K562 (cell line): ENCODE measurements around the gene IKZF4.

Source experiments
- AFF4 ChIP-seq: sonication (generic); formaldehyde crosslinking; IDR thresholded peaks from 2 replicates; pipeline ENCODE4 v1.8.0; 2023; ENCODE audit warnings: mild to moderate bottlenecking, missing genetic modification reagents
- HCFC1 ChIP-seq: IDR thresholded peaks from 2 replicates; pipeline ENCODE4 v1.6.1; 2012; ENCODE audit warnings: low read depth, low read length, improper control_type of control experiment
- IRF9 ChIP-seq: fragments of 450-650 bp; IDR thresholded peaks from 2 replicates; pipeline ENCODE4 v1.6.1; 2016; ENCODE audit warnings: missing biosample characterization, missing genetic modification characterization
- KDM1A ChIP-seq, 2 experiments: fragments of 450-650 bp; IDR thresholded peaks; 2 replicates each; pipeline ENCODE4 v1.6.1; 2016; ENCODE audit warnings: mild to moderate bottlenecking in 2 of 2
- NONO ChIP-seq, 2 experiments: fragments of 200-400 bp in 1 of 2; fragments of 450-650 bp in 1 of 2; formaldehyde crosslinking in 1 of 2; IDR thresholded peaks; 2 replicates each; pipeline ENCODE4 v1.6.1; 2017; ENCODE audit warnings: low read depth in 2 of 2, mild to moderate bottlenecking in 2 of 2, moderate library complexity in 2 of 2, low read length in 1 of 2
- PHF8 ChIP-seq: fragments of 200-600 bp; sonication (generic); IDR thresholded peaks from 2 replicates; pipeline ENCODE4 v1.6.1; 2012; ENCODE audit warnings: mixed run types, mild to moderate bottlenecking, inconsistent platforms, low read length, moderate library complexity, borderline replicate concordance
- ZNF263 ChIP-seq: sonication (generic); formaldehyde crosslinking; IDR thresholded peaks from 2 replicates; pipeline ENCODE4 v1.8.0; 2022; ENCODE audit warnings: mild to moderate bottlenecking, missing genetic modification reagents, borderline replicate concordance

GRCh38 chr12:56029166-56029519 is 8.3 kb downstream of the IKZF4 start:
- TF ChIP-seq NONO (IDR thresholded peaks at IDR 0.05; ENCODE audit: low read depth in 2 of 2, low read length in 1 of 2) (no peak), HCFC1 (no peak), AFF4 (CRISPR knock-in tag) (no peak), KDM1A (IDR thresholded peaks at IDR 0.05) (no peak), PHF8 (no peak), IRF9 (tag) (no peak), ZNF263 (CRISPR knock-in tag) (no peak)
